GM23338 (cell line): ENCODE data around the gene PABPN1.

Experiments
- CREB1 ChIP-seq: fragments of 250-450 bp; sonication (Bioruptor Pico); IDR thresholded peaks from 2 replicates; pipeline ENCODE4 v1.5.0; 2020; ENCODE audit warnings: low read depth, mild to moderate bottlenecking, moderate library complexity
- CTCF ChIP-seq, 2 experiments: fragments of 200-600 bp in 1 of 2; sonication (generic) in 1 of 2; conservative IDR thresholded peaks; 2 replicates each; pipeline versions ENCODE4 v1.5.1 to v1.6.1; 2016 to 2017; ENCODE audit warnings: antibody characterized with exemption in 2 of 2, low read depth in 2 of 2, mild to moderate bottlenecking in 2 of 2, moderate library complexity in 1 of 2
- ETS1 ChIP-seq: IDR thresholded peaks from 2 replicates; pipeline ENCODE4 v1.6.1; 2016; ENCODE audit warnings: antibody characterized with exemption
- EZH2 ChIP-seq: fragments of 200-600 bp; sonication (generic); IDR thresholded peaks from one replicate; pipeline ENCODE4 v1.8.0; 2017; ENCODE audit warnings: antibody characterized with exemption, mild to moderate bottlenecking, low read depth; ENCODE audit not compliant: unreplicated experiment
- EZH2phosphoT487 ChIP-seq: fragments of 200-600 bp; sonication (generic); IDR thresholded peaks from one replicate; pipeline ENCODE4 v1.8.1; 2018; ENCODE audit warnings: antibody characterized with exemption; ENCODE audit not compliant: unreplicated experiment
- JUNB ChIP-seq: IDR thresholded peaks from one replicate; pipeline ENCODE4 v1.6.1; 2016; ENCODE audit warnings: antibody characterized with exemption; ENCODE audit not compliant: unreplicated experiment
- NANOG ChIP-seq: IDR thresholded peaks from 2 replicates; pipeline ENCODE4 v1.6.1; 2016; ENCODE audit warnings: antibody characterized with exemption, borderline replicate concordance
- POLR2AphosphoS5 ChIP-seq: IDR thresholded peaks from 2 replicates; pipeline ENCODE4 v1.6.1; 2016; ENCODE audit warnings: antibody characterized with exemption, low read depth
- REST ChIP-seq: IDR thresholded peaks from one replicate; pipeline ENCODE4 v1.6.1; 2018; ENCODE audit warnings: antibody characterized with exemption; ENCODE audit not compliant: unreplicated experiment
- STAT1 ChIP-seq: IDR thresholded peaks from one replicate; pipeline ENCODE4 v1.6.1; 2016; ENCODE audit warnings: antibody characterized with exemption; ENCODE audit not compliant: unreplicated experiment
- ZNF114 ChIP-seq: fragments of 250-450 bp; sonication (Bioruptor Pico); IDR thresholded peaks from 2 replicates; pipeline ENCODE4 v1.5.0; 2020; ENCODE audit warnings: mild to moderate bottlenecking, moderate library complexity

- TF ChIP-seq REST = no peak
- TF ChIP-seq CTCF (conservative IDR thresholded peaks at IDR 0.05; ENCODE audit: low read depth in 2 of 2) = no peak
- peak; percentile 92 for TF ChIP-seq POLR2AphosphoS5
- TF ChIP-seq ZNF114 (CRISPR knock-in tag) = no peak
- TF ChIP-seq EZH2phosphoT487 = no peak
- TF ChIP-seq EZH2 = no peak
- no peak for TF ChIP-seq CREB1
- no peak for TF ChIP-seq NANOG
- no peak for TF ChIP-seq ETS1
- TF ChIP-seq JUNB = no peak
- TF ChIP-seq STAT1 = no peak
These were observed 19.3 kb upstream of the PABPN1 start for GRCh38 chr14:23301969-23302289.
